HFFc6 (cell line): Measurements from ENCODE around the gene PPM1A. TPM values are rescaled to one million over a fixed set of nuclear protein-coding genes. Genes with fewer than 3 reads are reported as not detected.

Experiments
- DNase-seq: peaks from one replicate; pipeline ENCODE4 v3.0.0-alpha.2; 2018
- H3K27ac Mint-ChIP-seq: 2 replicates; pipeline ENCODE4 v1.8.0; 2020; ENCODE audit warnings: mild to moderate bottlenecking, mixed read lengths
- H3K27me3 Mint-ChIP-seq: 2 replicates; pipeline ENCODE4 v1.8.0; 2021; ENCODE audit warnings: mild to moderate bottlenecking, moderate library complexity, mixed read lengths; ENCODE audit not compliant: insufficient read depth
- H3K36me3 Mint-ChIP-seq: 2 replicates; pipeline ENCODE4 v1.8.0; 2021; ENCODE audit warnings: low read depth, mixed read lengths
- H3K4me1 Mint-ChIP-seq: 2 replicates; pipeline ENCODE4 v1.8.0; 2020; ENCODE audit warnings: low read depth, mixed read lengths
- H3K4me3 Mint-ChIP-seq: 2 replicates; pipeline ENCODE4 v1.8.0; 2020; ENCODE audit warnings: mild to moderate bottlenecking, moderate library complexity, mixed read lengths
- H3K9me3 Mint-ChIP-seq: 2 replicates; pipeline ENCODE4 v1.8.0; 2020; ENCODE audit warnings: mild to moderate bottlenecking, mixed read lengths
- CTCF ChIP-seq: fragments of 200-600 bp; sonication (generic); IDR thresholded peaks from 2 replicates; pipeline ENCODE4 v1.5.0; 2021; ENCODE audit warnings: antibody characterized with exemption, mild to moderate bottlenecking
- total RNA-seq, 6 experiments: library from RNA; stranded (reverse); fragmentation: NEBNext Ultra II Directional; extraction: Animal tissue kit (Norgen Biotek cat#: 25700); gene quantifications; 2 replicates in 1 of 6; 3 replicates in 5 of 6; pipeline ENCODE4 v1.2.3, GENCODE V29; 2021

The PPM1A gene
- total RNA-seq, 6 experiments from 2014 or later = 35.2 to 38.0 (median 36.5) TPM

GRCh38 chr14:60300019-60300418 lies 51.0 kb downstream of the PPM1A start:
- Mint-ChIP-seq H3K4me1 (peaks cover under 1% of the 10 kb centered on the region), H3K4me3 (no peak overlapping the region), H3K27ac (no peak overlapping the region), H3K9me3 (no peaks in the 10 kb centered on the region), H3K27me3 (no peaks in the 10 kb centered on the region), H3K36me3 (no peaks in the 10 kb centered on the region)
- TF ChIP-seq CTCF = no peak
- DNase-seq = no peak

GRCh38 chr14:60301685-60302084 lies 52.7 kb downstream of the PPM1A start:
- H3K4me1 Mint-ChIP-seq = no peaks in the 10 kb centered on the region
- no peak for DNase-seq
- TF ChIP-seq CTCF = no peak
- no peak overlapping the region for H3K4me3 Mint-ChIP-seq
- no peaks in the 10 kb centered on the region for H3K36me3 Mint-ChIP-seq
- H3K27ac Mint-ChIP-seq = no peak overlapping the region
- no peaks in the 10 kb centered on the region for H3K27me3 Mint-ChIP-seq
- H3K9me3 Mint-ChIP-seq = no peaks in the 10 kb centered on the region

- no peak for TF ChIP-seq CTCF
- H3K9me3 Mint-ChIP-seq = no peaks in the 10 kb centered on the region
- H3K27ac Mint-ChIP-seq = no peak overlapping the region
- no peak overlapping the region for H3K4me3 Mint-ChIP-seq
- no peaks in the 10 kb centered on the region for H3K36me3 Mint-ChIP-seq
- H3K4me1 Mint-ChIP-seq = no peaks in the 10 kb centered on the region
- no peak for DNase-seq
- no peaks in the 10 kb centered on the region for H3K27me3 Mint-ChIP-seq
These were observed 53.6 kb downstream of the PPM1A start for GRCh38 chr14:60302663-60303062.

- no peak for TF ChIP-seq CTCF
- DNase-seq = no peak
- Mint-ChIP-seq H3K9me3 (no peaks in the 10 kb centered on the region), H3K27me3 (no peaks in the 10 kb centered on the region), H3K4me3 (no peak overlapping the region), H3K36me3 (no peaks in the 10 kb centered on the region), H3K27ac (no peak overlapping the region), H3K4me1 (no peaks in the 10 kb centered on the region)
These were observed 54.7 kb downstream of the PPM1A start for GRCh38 chr14:60303745-60304144.

- DNase-seq = no peak
- no peaks in the 10 kb centered on the region for H3K36me3 Mint-ChIP-seq
- no peak for TF ChIP-seq CTCF
- H3K27me3 Mint-ChIP-seq = no peaks in the 10 kb centered on the region
- H3K27ac Mint-ChIP-seq = no peak overlapping the region
- no peaks in the 10 kb centered on the region for H3K4me1 Mint-ChIP-seq
- no peak overlapping the region for H3K4me3 Mint-ChIP-seq
- H3K9me3 Mint-ChIP-seq = no peaks in the 10 kb centered on the region
These were observed 55.5 kb downstream of the PPM1A start for GRCh38 chr14:60304509-60304908.
